Ovary (tissue), 3 donors: ENCODE measurements around the gene USP32.

Experiments
- EP300 ChIP-seq: sonication (generic); formaldehyde crosslinking; IDR thresholded peaks from one replicate; pipeline ENCODE4 v1.6.1; 2017; ENCODE audit warnings: antibody characterized with exemption
- POLR2A ChIP-seq: fragments of 450-650 bp; IDR thresholded peaks from one replicate; pipeline ENCODE4 v1.6.1; 2017; ENCODE audit warnings: antibody characterized with exemption, mild to moderate bottlenecking, moderate library complexity
- TF ChIP-seq, protein P1 (sequence below), 3 donors: fragments of 450-650 bp in 2 of 3; fragments of 200-600 bp in 1 of 3; IDR thresholded peaks; one replicate each; pipeline versions ENCODE4 v1.5.1 to v1.8.0; 2016 to 2022; ENCODE audit warnings: antibody characterized with exemption in 3 of 3, mild to moderate bottlenecking in 1 of 3
- donor health status: DM: no; HTN: no; CAD: no.

DNA sequence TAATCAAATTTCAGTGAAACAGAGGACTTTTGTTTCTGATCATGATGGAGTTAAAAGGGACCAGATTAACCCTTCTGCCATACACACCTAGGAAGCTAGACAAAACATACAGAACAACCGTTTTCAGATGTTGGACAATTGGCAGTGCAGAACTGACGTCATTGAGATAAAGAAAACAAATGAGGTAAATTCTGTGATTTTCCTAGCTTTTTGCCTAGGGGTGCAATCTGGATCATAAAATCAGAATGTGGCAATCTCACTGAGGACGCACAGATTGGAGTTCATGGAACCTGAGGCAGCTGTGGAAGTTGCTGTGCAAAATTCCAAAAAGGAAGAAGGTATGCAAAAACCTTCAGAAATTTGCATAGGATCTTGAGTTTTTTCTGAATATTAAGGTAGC is 15.0 kb upstream of the USP32 start:
- TF ChIP-seq, protein P1, sequence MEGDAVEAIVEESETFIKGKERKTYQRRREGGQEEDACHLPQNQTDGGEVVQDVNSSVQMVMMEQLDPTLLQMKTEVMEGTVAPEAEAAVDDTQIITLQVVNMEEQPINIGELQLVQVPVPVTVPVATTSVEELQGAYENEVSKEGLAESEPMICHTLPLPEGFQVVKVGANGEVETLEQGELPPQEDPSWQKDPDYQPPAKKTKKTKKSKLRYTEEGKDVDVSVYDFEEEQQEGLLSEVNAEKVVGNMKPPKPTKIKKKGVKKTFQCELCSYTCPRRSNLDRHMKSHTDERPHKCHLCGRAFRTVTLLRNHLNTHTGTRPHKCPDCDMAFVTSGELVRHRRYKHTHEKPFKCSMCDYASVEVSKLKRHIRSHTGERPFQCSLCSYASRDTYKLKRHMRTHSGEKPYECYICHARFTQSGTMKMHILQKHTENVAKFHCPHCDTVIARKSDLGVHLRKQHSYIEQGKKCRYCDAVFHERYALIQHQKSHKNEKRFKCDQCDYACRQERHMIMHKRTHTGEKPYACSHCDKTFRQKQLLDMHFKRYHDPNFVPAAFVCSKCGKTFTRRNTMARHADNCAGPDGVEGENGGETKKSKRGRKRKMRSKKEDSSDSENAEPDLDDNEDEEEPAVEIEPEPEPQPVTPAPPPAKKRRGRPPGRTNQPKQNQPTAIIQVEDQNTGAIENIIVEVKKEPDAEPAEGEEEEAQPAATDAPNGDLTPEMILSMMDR (IDR thresholded peaks at IDR 0.05), result no peak
- TF ChIP-seq POLR2A (no peak), EP300 (no peak)
